A673 (cell line): ENCODE measurements around the gene NDC1. TPM values are rescaled to one million over a fixed set of nuclear protein-coding genes. Genes with fewer than 3 reads are reported as not detected.
"Not testable (repeated sequence)": the region's sequence is repeated elsewhere in the genome, so short reads cannot be mapped to it uniquely, and the experiment has no call there.

Source experiments
- BruUV-seq: library from RNA; stranded (reverse); fragments of 400-500 nt; replicated peaks from 2 replicates; lab custom pipeline; 2021; lab: Mats Ljungman, UMichigan
- CTCF ChIA-PET: fragments of 300-600 bp; sonication (Branson Sonifier 250); formaldehyde crosslinking; loops from one replicate; lab custom pipeline; 2022; ENCODE audit warnings: antibody characterized with exemption; lab: Charles Lee
- POLR2A ChIA-PET: fragments of 300-600 bp; sonication (Branson Sonifier 250); formaldehyde crosslinking; loops from one replicate; lab custom pipeline; 2022; ENCODE audit warnings: antibody characterized with exemption; ENCODE audit not compliant: low non-redundant PET; lab: Charles Lee
- DNase-seq: peaks from one replicate; pipeline ENCODE4 v3.0.0-alpha.2; 2015; ENCODE audit warnings: low spot score
- H3K27ac ChIP-seq: fragments of 200-600 bp; sonication (generic); 2 replicates; pipeline ENCODE4 v1.5.1; 2016; ENCODE audit warnings: mixed run types, low read depth, mild to moderate bottlenecking, mixed read lengths, antibody characterized with exemption, low read length; ENCODE audit not compliant: poor library complexity, severe bottlenecking
- H3K27me3 ChIP-seq: fragments of 200-600 bp; sonication (generic); replicated peaks from 2 replicates; pipeline ENCODE4 v1.6.1; 2017; ENCODE audit warnings: mixed run types, low read depth, mild to moderate bottlenecking, mixed read lengths, antibody characterized with exemption, low read length; ENCODE audit not compliant: insufficient read depth, poor library complexity
- H3K36me3 ChIP-seq: fragments of 200-600 bp; sonication (generic); 2 replicates; pipeline ENCODE4 v1.6.1; 2016; ENCODE audit warnings: mixed run types, mild to moderate bottlenecking, mixed read lengths, antibody characterized with exemption, low read length; ENCODE audit not compliant: insufficient read depth, poor library complexity, severe bottlenecking
- H3K4me1 ChIP-seq: fragments of 200-600 bp; sonication (generic); 2 replicates; pipeline ENCODE4 v1.6.1; 2017; ENCODE audit warnings: mixed run types, mild to moderate bottlenecking, mixed read lengths, antibody characterized with exemption, low read length; ENCODE audit not compliant: insufficient read depth, poor library complexity, severe bottlenecking
- H3K4me3 ChIP-seq: fragments of 200-600 bp; sonication (generic); 2 replicates; pipeline ENCODE4 v1.5.1; 2016; ENCODE audit warnings: low read depth, mixed run types, mild to moderate bottlenecking, mixed read lengths, low read length; ENCODE audit not compliant: poor library complexity, severe bottlenecking
- H3K9me3 ChIP-seq: fragments of 200-600 bp; sonication (generic); 2 replicates; pipeline ENCODE4 v1.6.1; 2016; ENCODE audit warnings: mixed run types, low read depth, mild to moderate bottlenecking, mixed read lengths, antibody characterized with exemption, low read length; ENCODE audit not compliant: poor library complexity, severe bottlenecking
- CTCF ChIP-seq: fragments of 300-800, 200-600 bp; sonication (generic); conservative IDR thresholded peaks from 2 replicates; pipeline ENCODE4 v1.5.1; 2017; ENCODE audit warnings: low read depth, mild to moderate bottlenecking, antibody characterized with exemption, low read length, moderate library complexity, mixed read lengths
- EZH2 ChIP-seq: fragments of 200-600 bp; sonication (generic); IDR thresholded peaks from 2 replicates; pipeline ENCODE4 v1.6.1; 2017; ENCODE audit warnings: borderline replicate concordance, low read depth, mild to moderate bottlenecking, mixed read lengths, antibody characterized with exemption, low read length; ENCODE audit not compliant: poor library complexity, severe bottlenecking
- intact Hi-C: fragments of 100-400 bp; cut with micrococcal nuclease; formaldehyde crosslinking; loops from one replicate; pipeline ENCODE4 v1.10.0; 2022; ENCODE audit not compliant: unreplicated experiment
- total RNA-seq: library from RNA; stranded (reverse); gene quantifications from 2 replicates; pipeline ENCODE4 v1.2.3, GENCODE V29; 2021

The NDC1 gene
- total RNA-seq, 1 experiment from 2014 or later = 26.6 TPM

DNA sequence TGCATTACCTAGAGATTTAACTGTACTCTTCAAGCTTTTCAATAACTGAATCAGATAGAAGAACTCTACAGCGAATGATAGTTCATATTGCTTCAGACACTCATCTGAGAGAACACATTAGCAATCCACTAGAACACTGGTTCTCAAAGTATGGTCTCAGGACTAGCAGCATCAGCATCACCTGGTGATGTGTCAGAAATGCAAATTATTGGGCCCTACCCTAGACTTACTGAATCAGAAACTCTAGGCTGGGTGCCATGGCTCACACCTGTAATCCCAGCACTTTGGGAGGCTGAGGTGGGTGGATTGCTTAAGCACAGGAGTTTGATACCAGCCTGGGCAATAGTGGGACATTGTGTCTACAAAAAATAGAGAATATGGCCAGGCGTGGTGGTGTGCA lies 74.2 kb downstream of the NDC1 start:
- Histone ChIP-seq H3K36me3 (no peaks in the 10 kb centered on the region), H3K9me3 (no peaks in the 10 kb centered on the region), H3K4me1 (peaks cover 4% of the 10 kb centered on the region), H3K27ac (no peak overlapping the region), H3K27me3 (no peaks in the 10 kb centered on the region), H3K4me3 (no peak overlapping the region)
- intact Hi-C loops = no loop called here
- DNase-seq = no peak
- POLR2A ChIA-PET = interaction anchor here (0.7 kb wide), 1 partner anchor 11 kb away, joined by 3 read pairs; no protein-coding TSS in a partner anchor
- CTCF ChIA-PET = no interaction called here
- TF ChIP-seq EZH2 (no peak), CTCF (no peak)
- BruUV-seq = no TSS peak

DNA sequence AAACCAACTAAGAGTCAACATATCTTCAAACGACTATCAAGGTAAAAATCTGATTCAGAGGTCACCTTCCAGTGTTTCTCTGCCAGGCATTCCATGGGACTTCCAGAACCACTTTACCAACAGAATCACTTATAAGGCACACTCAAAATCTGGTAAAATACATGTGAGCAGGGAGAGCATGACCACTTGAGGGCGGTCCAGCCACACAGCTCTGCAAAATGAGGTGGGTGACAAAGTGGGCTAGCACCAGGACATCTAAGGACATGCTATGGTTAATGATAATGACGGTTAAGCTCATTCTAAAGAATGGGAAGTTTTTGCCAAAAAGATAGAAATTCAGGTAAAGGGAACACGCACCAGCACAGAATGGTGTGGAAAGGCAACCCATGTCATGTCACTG lies 74.6 kb downstream of the NDC1 start:
- H3K36me3 ChIP-seq = no peaks in the 10 kb centered on the region
- ChIA-PET CTCF (no interaction called here), POLR2A (interaction anchor here (0.7 kb wide), 1 partner anchor 10 kb away, joined by 3 read pairs; no protein-coding TSS in a partner anchor)
- no TSS peak for BruUV-seq
- no peak overlapping the region for H3K4me3 ChIP-seq
- no peak for DNase-seq
- intact Hi-C loops = no loop called here
- H3K9me3 ChIP-seq = no peaks in the 10 kb centered on the region
- H3K27me3 ChIP-seq = no peaks in the 10 kb centered on the region
- TF ChIP-seq EZH2 = no peak
- no peak for TF ChIP-seq CTCF
- H3K27ac ChIP-seq = no peak overlapping the region
- H3K4me1 ChIP-seq = peaks cover 4% of the 10 kb centered on the region

DNA sequence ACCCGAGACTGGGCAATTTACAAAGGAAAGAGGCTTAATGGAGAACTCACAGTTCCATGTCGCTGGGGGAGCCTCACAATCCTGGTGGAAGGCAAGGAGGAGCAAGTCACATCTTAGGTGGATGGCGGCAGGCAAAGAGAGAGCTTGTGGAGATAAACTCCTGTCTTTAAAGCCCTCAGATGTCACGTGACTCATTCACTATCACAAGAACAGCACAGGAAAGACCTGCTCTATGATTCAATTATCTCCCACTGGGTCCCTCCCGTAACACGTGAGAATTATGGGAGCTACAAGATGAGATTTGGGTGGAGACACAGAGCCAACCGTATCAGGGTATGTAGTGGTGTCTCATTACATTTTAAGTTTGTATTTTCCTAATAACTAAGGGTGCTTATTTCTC lies 77.6 kb downstream of the NDC1 start:
- H3K27me3 ChIP-seq, BruUV-seq, H3K9me3 ChIP-seq, CTCF ChIA-PET, DNase-seq, H3K36me3 ChIP-seq, H3K4me3 ChIP-seq, POLR2A ChIA-PET, H3K4me1 ChIP-seq, H3K27ac ChIP-seq, intact Hi-C loops: not testable (repeated sequence)

- POLR2A ChIA-PET = no interaction called here
- no peak for DNase-seq
- H3K4me1 ChIP-seq = no peaks in the 10 kb centered on the region
- no peaks in the 10 kb centered on the region for H3K27me3 ChIP-seq
- no TSS peak for BruUV-seq
- H3K27ac ChIP-seq = no peak overlapping the region
- CTCF ChIA-PET = interaction anchor here (0.7 kb wide), 1 partner anchor 270 kb away, joined by 3 read pairs; no protein-coding TSS in a partner anchor
- intact Hi-C loops = loop anchor here (2.0 kb wide), 1 partner anchor 271 kb away; no protein-coding TSS in a partner anchor
- no peaks in the 10 kb centered on the region for H3K36me3 ChIP-seq
- H3K4me3 ChIP-seq = no peak overlapping the region
- TF ChIP-seq CTCF = no peak
- no peak for TF ChIP-seq EZH2
- H3K9me3 ChIP-seq = no peaks in the 10 kb centered on the region
Measured at GRCh38 chr1:53755874-53756273, 82.2 kb downstream of the NDC1 start.
